ENCODE data around the gene EN2. TPM values are rescaled to one million over a fixed set of nuclear protein-coding genes. Genes with fewer than 3 reads are reported as not detected.

EN2 gene
- total and polyA plus RNA-seq, 10 of the 15 experiments (the other 5 are each of a cell fraction or from before 2014, with no cell fraction given), result not detected

GRCh38 chr7:155422599-155423336 lies 35.2 kb upstream of the EN2 start:
- H3K27ac ChIP-seq (ENCODE audit: control insufficient read depth, insufficient read depth), result no peak overlapping the region
- 35% methylated on average over 19 of the region's 19 CpGs for WGBS (ENCODE audit: insufficient coverage, insufficient replicate concordance, low lambda C conversion rate, missing lambda C conversion rate)
- SMC1A ChIA-PET (ENCODE audit: uncharacterized antibody, unreplicated experiment), result interaction anchor here (0.7 kb wide), 1 partner anchor 414 kb away, joined by 3 read pairs; no protein-coding TSS in a partner anchor
- H4K20me1 ChIP-seq (ENCODE audit: control insufficient read depth, insufficient read depth), result no peaks in the 10 kb centered on the region
- no TSS peak for BruUV-seq (replicated peaks)
- intact Hi-C loops (cut with micrococcal nuclease; ENCODE audit: unreplicated experiment), result no loop called here
- no peaks in the 10 kb centered on the region for H3K4me1 ChIP-seq (ENCODE audit: control insufficient read depth, insufficient read depth, low read length)
- H2AFZ ChIP-seq (ENCODE audit: control insufficient read depth, low read depth, low read length), result no peak overlapping the region
- DNase-seq (ENCODE audit: low read depth, low spot score), result no peak
- no peak for ATAC-seq
- H3K4me3 ChIP-seq, result no peak overlapping the region
- H3K4me2 ChIP-seq (ENCODE audit: control insufficient read depth, insufficient read depth), result no peak overlapping the region
- peaks cover 0 to 2% of the 10 kb centered on the region in 2 experiments; a peak in 2 of 4 replicates for H3K27me3 ChIP-seq (replicated peaks in 1 of 2; ENCODE audit: control insufficient read depth in 2 of 2, insufficient read depth in 2 of 2, low read length in 1 of 2)
- FAIRE-seq, result no peak
- CTCF ChIA-PET, result no interaction called here
- H3K36me3 ChIP-seq (ENCODE audit: control insufficient read depth in 2 of 2, insufficient read depth in 2 of 2, low read length in 1 of 2), result no peaks in the 10 kb centered on the region
- RAD21 ChIA-PET (ENCODE audit: unreplicated experiment), result no interaction called here
- H3K9me3 ChIP-seq (replicated peaks; ENCODE audit: control insufficient read depth, insufficient read depth, low read length), result no peaks in the 10 kb centered on the region
- no peaks in the 10 kb centered on the region for H3K79me2 ChIP-seq (ENCODE audit: control insufficient read depth, insufficient read depth, low read length)
- no peak overlapping the region for H3K9ac ChIP-seq (ENCODE audit: control insufficient read depth, insufficient read depth, low read length)
- POLR2A ChIA-PET, result no interaction called here
- TF ChIP-seq ZBED1 (IDR thresholded peaks at IDR 0.05; ENCODE audit: borderline replicate concordance) (no peak), SIN3A (IDR thresholded peaks at IDR 0.05; ENCODE audit: low read depth, low read length) (no peak), CREB1 (IDR thresholded peaks at IDR 0.05; ENCODE audit: low read depth) (no peak), POLR2A (IDR thresholded peaks at IDR 0.05; ENCODE audit: low read depth, low read length) (no peak), LARP7 (IDR thresholded peaks at IDR 0.05) (no peak), BCL11A (IDR thresholded peaks at IDR 0.05; ENCODE audit: low read depth, low read length) (no peak), PBX3 (IDR thresholded peaks at IDR 0.05; ENCODE audit: insufficient replicate concordance, low read depth, low read length) (no peak), SUZ12 (IDR thresholded peaks at IDR 0.05; ENCODE audit: unreplicated experiment) (no peak), ATF2 (IDR thresholded peaks at IDR 0.05; ENCODE audit: low read length) (no peak), RELA (IDR thresholded peaks at IDR 0.05; ENCODE audit: borderline replicate concordance, partially characterized antibody) (no peak), ZNF207 (IDR thresholded peaks at IDR 0.05; ENCODE audit: borderline replicate concordance) (no peak), WRNIP1 (IDR thresholded peaks at IDR 0.05; ENCODE audit: borderline replicate concordance, low read depth, low read length) (no peak), MYB (IDR thresholded peaks at IDR 0.05; ENCODE audit: borderline replicate concordance, low read depth, low read length) (no peak)
- TF ChIP-seq, protein P1, sequence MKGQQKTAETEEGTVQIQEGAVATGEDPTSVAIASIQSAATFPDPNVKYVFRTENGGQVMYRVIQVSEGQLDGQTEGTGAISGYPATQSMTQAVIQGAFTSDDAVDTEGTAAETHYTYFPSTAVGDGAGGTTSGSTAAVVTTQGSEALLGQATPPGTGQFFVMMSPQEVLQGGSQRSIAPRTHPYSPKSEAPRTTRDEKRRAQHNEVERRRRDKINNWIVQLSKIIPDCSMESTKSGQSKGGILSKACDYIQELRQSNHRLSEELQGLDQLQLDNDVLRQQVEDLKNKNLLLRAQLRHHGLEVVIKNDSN (IDR thresholded peaks at IDR 0.05; ENCODE audit: borderline replicate concordance, extremely low read length, insufficient read depth, low read depth, low read length), result no peak
- TF ChIP-seq, protein P2, sequence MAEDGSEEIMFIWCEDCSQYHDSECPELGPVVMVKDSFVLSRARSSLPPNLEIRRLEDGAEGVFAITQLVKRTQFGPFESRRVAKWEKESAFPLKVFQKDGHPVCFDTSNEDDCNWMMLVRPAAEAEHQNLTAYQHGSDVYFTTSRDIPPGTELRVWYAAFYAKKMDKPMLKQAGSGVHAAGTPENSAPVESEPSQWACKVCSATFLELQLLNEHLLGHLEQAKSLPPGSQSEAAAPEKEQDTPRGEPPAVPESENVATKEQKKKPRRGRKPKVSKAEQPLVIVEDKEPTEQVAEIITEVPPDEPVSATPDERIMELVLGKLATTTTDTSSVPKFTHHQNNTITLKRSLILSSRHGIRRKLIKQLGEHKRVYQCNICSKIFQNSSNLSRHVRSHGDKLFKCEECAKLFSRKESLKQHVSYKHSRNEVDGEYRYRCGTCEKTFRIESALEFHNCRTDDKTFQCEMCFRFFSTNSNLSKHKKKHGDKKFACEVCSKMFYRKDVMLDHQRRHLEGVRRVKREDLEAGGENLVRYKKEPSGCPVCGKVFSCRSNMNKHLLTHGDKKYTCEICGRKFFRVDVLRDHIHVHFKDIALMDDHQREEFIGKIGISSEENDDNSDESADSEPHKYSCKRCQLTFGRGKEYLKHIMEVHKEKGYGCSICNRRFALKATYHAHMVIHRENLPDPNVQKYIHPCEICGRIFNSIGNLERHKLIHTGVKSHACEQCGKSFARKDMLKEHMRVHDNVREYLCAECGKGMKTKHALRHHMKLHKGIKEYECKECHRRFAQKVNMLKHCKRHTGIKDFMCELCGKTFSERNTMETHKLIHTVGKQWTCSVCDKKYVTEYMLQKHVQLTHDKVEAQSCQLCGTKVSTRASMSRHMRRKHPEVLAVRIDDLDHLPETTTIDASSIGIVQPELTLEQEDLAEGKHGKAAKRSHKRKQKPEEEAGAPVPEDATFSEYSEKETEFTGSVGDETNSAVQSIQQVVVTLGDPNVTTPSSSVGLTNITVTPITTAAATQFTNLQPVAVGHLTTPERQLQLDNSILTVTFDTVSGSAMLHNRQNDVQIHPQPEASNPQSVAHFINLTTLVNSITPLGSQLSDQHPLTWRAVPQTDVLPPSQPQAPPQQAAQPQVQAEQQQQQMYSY (CRISPR knock-in tag; IDR thresholded peaks at IDR 0.05), result no peak
- in situ Hi-C loops (cut with MboI), result no loop called here
